ENCODE measurements around the gene NID1. TPM values are rescaled to one million over a fixed set of nuclear protein-coding genes. Genes with fewer than 3 reads are reported as not detected.

Gene NID1
- total and polyA plus RNA-seq, 4 donors = 21.2 to 90.1 (median 55.2) TPM

- WGBS = 96% methylated on average over 12 of the region's 12 CpGs
- H3K27me3 ChIP-seq (ENCODE audit: control insufficient read depth in 4 of 4, insufficient read depth in 4 of 4, low read length in 3 of 4) = no peaks in the 10 kb centered on the region
- H3K4me3 ChIP-seq (ENCODE audit: low read depth in 1 of 3, low read length in 3 of 3) = no peak overlapping the region
- TF ChIP-seq REST (IDR thresholded peaks at IDR 0.05) = no peak
- no peak overlapping the region for H3K27ac ChIP-seq (ENCODE audit: low read depth in 1 of 2, low read length in 2 of 2)
- no peak for DNase-seq (ENCODE audit: low spot score)
- no peak overlapping the region for H3K9ac ChIP-seq (ENCODE audit: low read depth in 1 of 2, low read length in 2 of 2)
- peaks cover 2 to 8% (median 5%) of the 10 kb centered on the region in 4 donors for H3K36me3 ChIP-seq (ENCODE audit: control insufficient read depth in 4 of 4, insufficient read depth in 3 of 4, low read depth in 1 of 4, low read length in 3 of 4)
- H3K4me1 ChIP-seq (ENCODE audit: control insufficient read depth in 4 of 4, insufficient read depth in 4 of 4, low read length in 3 of 4) = no peaks in the 10 kb centered on the region
- no peaks in the 10 kb centered on the region for H3K9me3 ChIP-seq (ENCODE audit: control insufficient read depth in 4 of 4, low read length in 3 of 4)
These were observed 106.9 kb downstream of the NID1 start for GRCh38 chr1:235958021-235958420.

- no peak for TF ChIP-seq YY1 (IDR thresholded peaks at IDR 0.05)
- TF ChIP-seq RXRA (IDR thresholded peaks at IDR 0.05) = no peak
- TF ChIP-seq CTCF (IDR thresholded peaks at IDR 0.05; ENCODE audit: low read depth, low read length, missing input control) = no peak
- no peak for TF ChIP-seq EGR1 (IDR thresholded peaks at IDR 0.05; ENCODE audit: low read depth in 2 of 2)
- no peak for TF ChIP-seq ZBTB33 (IDR thresholded peaks at IDR 0.05)
- WGBS = 83% methylated on average over 4 of the region's 4 CpGs
- Histone ChIP-seq H3K36me3 (ENCODE audit: control insufficient read depth in 4 of 4, insufficient read depth in 3 of 4, low read depth in 1 of 4, low read length in 3 of 4) (peaks cover 0 to 8% (median 5%) of the 10 kb centered on the region in 4 donors), H3K9ac (ENCODE audit: low read depth in 1 of 2, low read length in 2 of 2) (no peak overlapping the region), H3K27ac (ENCODE audit: low read depth in 1 of 2, low read length in 2 of 2) (no peak overlapping the region), H3K4me1 (ENCODE audit: control insufficient read depth in 4 of 4, insufficient read depth in 4 of 4, low read length in 3 of 4) (no peaks in the 10 kb centered on the region), H3K27me3 (ENCODE audit: control insufficient read depth in 4 of 4, insufficient read depth in 4 of 4, low read length in 3 of 4) (no peaks in the 10 kb centered on the region), H3K9me3 (ENCODE audit: control insufficient read depth in 4 of 4, low read length in 3 of 4) (no peaks in the 10 kb centered on the region), H3K4me3 (ENCODE audit: low read depth in 1 of 3, low read length in 3 of 3) (no peak overlapping the region)
- no peak for DNase-seq (ENCODE audit: low spot score)
These were observed 109.1 kb downstream of the NID1 start for GRCh38 chr1:235955777-235956176.

GRCh38 chr1:235954306-235955283 lies 110.3 kb downstream of the NID1 start:
- H3K27ac ChIP-seq (ENCODE audit: low read depth in 1 of 2, low read length in 2 of 2) = no peak overlapping the region
- 81% methylated on average over 11 of the region's 11 CpGs for WGBS
- no peaks in the 10 kb centered on the region for H3K4me1 ChIP-seq (ENCODE audit: control insufficient read depth in 4 of 4, insufficient read depth in 4 of 4, low read length in 3 of 4)
- no peak overlapping the region for H3K9ac ChIP-seq (ENCODE audit: low read depth in 1 of 2, low read length in 2 of 2)
- H3K4me3 ChIP-seq (ENCODE audit: low read depth in 1 of 3, low read length in 3 of 3) = no peak overlapping the region
- no peak for DNase-seq (ENCODE audit: low spot score)
- H3K27me3 ChIP-seq (ENCODE audit: control insufficient read depth in 4 of 4, insufficient read depth in 4 of 4, low read length in 3 of 4) = no peaks in the 10 kb centered on the region
- TF ChIP-seq FOXA1 (IDR thresholded peaks at IDR 0.05) = no peak
- TF ChIP-seq RAD21 (IDR thresholded peaks at IDR 0.05) = peak in 1 of 2 donors; percentile 3
- TF ChIP-seq MAX (IDR thresholded peaks at IDR 0.05) = no peak
- TF ChIP-seq YY1 (IDR thresholded peaks at IDR 0.05) = no peak
- peak; percentile 10 for TF ChIP-seq SP1 (IDR thresholded peaks at IDR 0.05)
- no peak for TF ChIP-seq TAF1 (conservative IDR thresholded peaks at IDR 0.05)
- H3K9me3 ChIP-seq (ENCODE audit: control insufficient read depth in 4 of 4, low read length in 3 of 4) = no peaks in the 10 kb centered on the region
- H3K36me3 ChIP-seq (ENCODE audit: control insufficient read depth in 4 of 4, insufficient read depth in 3 of 4, low read depth in 1 of 4, low read length in 3 of 4) = peaks cover 0 to 6% (median 2%) of the 10 kb centered on the region in 4 donors
